NOMO-1 treated with DMSO at 0.1 percent for 48 hours (cell line): Measurements from ENCODE around the gene GNAT2.
A peak's percentile ranks its signal among the peaks of the same experiment; 100 is the strongest.

ENCODE experiments used
- DNase-seq: peaks from one replicate; lab custom pipeline; 2025; ENCODE audit not compliant: unreplicated experiment; lab: John Stamatoyannopoulos, UW

Gene GNAT2

GRCh38 chr1:109642626-109643025 lies 23.2 kb upstream of the GNAT2 start:
- no peak for DNase-seq

- DNase-seq = no peak
Measured at GRCh38 chr1:109641861-109642260, 22.4 kb upstream of the GNAT2 start.

GRCh38 chr1:109641078-109641740 lies 21.8 kb upstream of the GNAT2 start:
- no peak for DNase-seq

- DNase-seq = peak; percentile 47
Measured at GRCh38 chr1:109640285-109640865, 21.0 kb upstream of the GNAT2 start.

- DNase-seq = no peak
Measured at GRCh38 chr1:109639841-109640184, 20.4 kb upstream of the GNAT2 start.

GRCh38 chr1:109639063-109639840 lies 19.8 kb upstream of the GNAT2 start:
- DNase-seq = no peak

GRCh38 chr1:109637446-109637845 lies 18.0 kb upstream of the GNAT2 start:
- DNase-seq = no peak

GRCh38 chr1:109636201-109636952 lies 17.0 kb upstream of the GNAT2 start:
- DNase-seq = no peak

- no peak for DNase-seq
Measured at GRCh38 chr1:109635862-109636200, 16.4 kb upstream of the GNAT2 start.

- no peak for DNase-seq
Measured at GRCh38 chr1:109634771-109635750, 15.6 kb upstream of the GNAT2 start.

- no peak for DNase-seq
Measured at GRCh38 chr1:109634292-109634691, 14.9 kb upstream of the GNAT2 start.

GRCh38 chr1:109632671-109633346 lies 13.4 kb upstream of the GNAT2 start:
- DNase-seq = no peak

GRCh38 chr1:109631513-109632505 lies 12.4 kb upstream of the GNAT2 start:
- DNase-seq = no peak

GRCh38 chr1:109630898-109631512 lies 11.6 kb upstream of the GNAT2 start:
- DNase-seq = no peak

- no peak for DNase-seq
Measured at GRCh38 chr1:109630081-109630897, 10.9 kb upstream of the GNAT2 start.

- DNase-seq = no peak
Measured at GRCh38 chr1:109629372-109630030, 10.1 kb upstream of the GNAT2 start.
